Stromal cell of bone marrow (primary cell): ENCODE measurements around the gene DCST2.

Experiments
- DNase-seq: peaks from one replicate; pipeline ENCODE4 v3.0.0-alpha.2; 2012; ENCODE audit warnings: low read depth

Gene DCST2

DNA sequence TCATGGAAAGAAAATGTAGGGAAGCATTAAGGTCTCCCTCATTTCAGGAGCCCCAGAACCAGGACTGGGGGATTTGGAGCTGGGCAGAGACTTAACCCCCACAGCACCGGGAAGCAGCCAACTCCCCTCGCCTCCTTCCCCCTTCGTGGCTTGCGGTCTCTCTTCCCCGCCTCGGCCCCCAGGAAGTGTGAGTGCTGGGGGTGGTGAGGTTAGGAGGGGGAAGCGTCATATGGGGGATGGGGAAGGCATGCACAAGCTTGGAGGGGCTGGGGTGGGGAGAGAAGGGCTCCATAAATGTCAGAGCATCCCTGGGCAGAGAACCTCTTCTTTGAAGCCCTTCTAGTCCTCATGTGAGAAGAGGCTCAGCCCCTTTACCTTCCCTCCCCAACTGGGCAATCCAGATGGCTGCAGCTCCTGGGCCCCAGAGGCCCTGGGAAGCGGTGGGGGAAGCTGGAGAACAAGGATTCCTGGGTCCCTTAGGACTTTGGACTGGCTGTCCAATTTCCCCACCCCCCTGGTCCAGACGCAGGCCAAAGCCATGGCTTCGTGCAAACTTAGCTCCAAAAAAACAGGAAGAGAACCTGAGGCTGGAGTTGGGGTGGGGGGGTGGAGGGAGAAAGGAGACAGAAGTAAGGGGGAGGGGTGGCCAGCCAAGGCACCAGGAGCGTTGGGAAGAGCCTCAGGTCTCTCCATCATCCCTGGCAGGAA lies 23.2 kb downstream of the DCST2 start:
- DNase-seq, result no peak

DNA sequence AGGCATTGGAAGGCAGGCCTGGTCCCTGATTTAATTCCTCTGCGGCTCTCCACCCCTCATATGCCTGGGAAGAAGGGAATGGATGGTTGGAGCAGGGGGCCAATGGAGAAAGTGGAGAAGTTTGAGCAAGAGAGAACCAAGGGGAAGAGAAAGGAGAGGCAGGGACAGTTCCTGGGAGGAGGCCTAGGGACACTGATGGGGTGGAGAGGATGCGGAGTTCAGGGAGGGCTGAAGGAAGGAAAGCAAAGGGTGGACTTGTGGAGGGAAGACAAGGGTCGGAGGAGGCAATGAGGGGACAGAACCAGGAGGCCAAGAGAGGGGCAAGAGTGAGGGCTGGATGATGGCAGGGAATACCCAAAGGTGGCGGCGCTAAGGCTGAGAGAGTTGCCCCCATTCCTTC lies 23.8 kb downstream of the DCST2 start:
- no peak for DNase-seq

DNA sequence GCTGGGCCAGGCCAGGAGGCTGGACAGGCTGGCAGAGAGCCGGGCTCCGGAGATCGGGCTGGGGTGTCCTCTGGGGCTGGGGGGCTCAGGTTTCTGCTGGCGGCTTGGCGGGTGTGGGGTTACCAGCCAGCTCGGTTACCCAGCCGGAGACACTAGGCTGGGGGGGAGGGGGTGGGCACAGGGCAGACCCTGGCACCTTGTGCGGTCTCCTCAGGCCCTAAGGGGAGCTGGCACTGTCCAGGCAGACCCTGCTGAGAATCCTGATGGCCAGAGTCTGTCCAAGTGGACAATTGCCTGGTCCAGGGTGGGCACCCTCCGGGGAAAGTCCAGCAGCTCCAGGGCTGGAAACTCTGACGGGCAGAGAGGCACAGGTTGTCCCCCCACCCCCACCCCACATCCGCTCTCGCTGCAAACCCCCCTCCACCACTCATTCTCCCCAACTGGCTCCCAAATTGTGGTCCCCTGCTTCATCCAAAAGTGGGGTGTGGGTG lies 24.3 kb downstream of the DCST2 start:
- DNase-seq, result no peak

DNA sequence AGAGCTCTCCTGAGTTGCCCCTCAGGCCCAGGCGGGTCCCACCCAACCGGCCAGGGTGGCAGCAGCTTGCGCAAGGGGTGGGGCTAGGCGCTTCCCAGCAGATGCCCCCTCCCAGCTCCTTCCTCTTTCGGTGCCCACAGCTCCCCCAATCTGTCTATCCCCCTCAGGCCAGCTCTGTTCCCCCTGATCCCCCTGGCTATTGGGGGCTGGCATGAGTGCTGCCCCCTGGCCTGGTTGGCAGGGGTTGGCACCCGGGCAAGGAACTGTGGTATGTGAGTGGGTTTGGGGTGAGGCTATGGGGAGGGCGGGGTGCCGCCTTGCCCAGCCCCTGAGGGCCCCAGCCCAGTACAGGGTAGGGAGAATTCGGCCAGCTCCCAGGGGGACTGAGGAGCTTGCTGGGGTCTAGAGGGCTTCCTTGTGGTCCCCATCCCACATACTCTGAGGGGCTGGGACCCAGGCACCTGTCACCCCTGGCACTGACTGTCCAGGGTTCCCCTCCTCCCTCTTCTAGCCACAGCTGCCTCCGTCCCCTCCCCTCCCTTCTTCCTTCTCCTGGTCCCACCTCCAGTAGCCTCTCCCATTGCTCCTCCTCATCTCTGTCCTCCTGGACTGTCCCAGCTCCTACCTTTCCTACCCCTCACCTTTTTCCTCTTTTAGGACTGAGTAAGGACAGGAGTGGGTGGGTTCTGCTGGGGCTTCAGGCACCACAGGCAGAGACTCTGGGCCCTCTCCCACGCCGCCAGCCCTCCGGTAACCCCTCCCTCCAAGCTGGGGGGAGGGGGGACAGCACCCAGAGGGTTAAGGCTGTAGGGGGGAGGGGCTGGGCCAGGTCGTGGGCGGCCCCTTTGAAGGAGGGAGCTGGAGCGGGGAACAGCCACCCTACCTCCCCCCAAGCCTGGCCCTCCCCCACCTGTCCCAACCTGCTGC lies 25.3 kb downstream of the DCST2 start:
- no peak for DNase-seq

DNA sequence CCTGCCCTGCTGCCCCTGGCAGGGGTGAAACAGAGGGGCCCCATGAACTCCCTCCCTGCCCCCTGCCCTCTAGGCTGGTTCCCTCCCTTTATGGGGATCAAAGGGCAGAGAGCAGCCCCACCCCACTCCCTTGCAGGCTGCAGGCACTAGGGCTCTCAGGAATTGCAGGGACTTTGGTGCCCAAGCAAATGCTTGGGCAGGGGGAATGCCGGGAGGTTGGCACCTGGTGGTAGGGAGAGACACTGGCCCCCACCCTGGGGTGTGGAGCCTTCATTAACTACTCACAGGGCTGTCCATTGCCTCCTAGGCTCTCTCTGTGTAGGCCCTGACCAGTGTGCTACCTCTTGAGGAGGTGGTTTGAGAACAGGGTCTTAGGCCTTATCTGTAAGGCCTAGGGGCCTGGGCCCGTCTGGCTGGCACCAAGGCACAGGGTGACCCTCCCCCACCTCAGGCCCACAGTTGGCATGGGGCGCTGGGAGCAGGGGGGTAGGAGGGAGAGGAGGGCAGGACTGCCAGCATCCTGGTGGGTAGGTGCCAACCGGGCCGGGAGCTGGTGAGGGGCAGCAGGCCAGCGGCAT lies 26.2 kb downstream of the DCST2 start:
- no peak for DNase-seq

DNA sequence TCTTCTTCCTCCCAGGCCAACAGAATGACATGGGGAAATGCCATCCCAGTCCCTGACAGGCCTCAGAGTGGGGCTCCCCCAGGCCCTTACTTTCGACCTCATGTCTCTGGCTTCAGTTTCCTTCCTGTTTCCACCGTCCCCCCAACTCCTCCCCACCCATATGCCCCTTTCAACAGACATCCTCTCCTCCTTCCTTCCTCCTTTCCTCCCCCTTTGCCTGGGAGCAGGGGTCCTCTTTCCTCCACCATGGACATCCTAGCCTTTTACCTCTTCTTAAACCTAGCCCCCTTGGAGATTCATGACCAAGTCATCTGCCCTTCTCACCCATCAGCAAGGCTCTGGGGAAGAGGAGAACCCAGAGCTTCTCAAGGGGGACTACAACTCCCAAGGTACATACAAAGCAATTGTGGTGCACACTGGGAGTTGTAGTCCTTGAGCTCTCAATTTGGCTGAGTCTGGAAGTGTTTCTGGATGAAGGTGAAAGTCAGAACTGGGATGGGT lies 26.9 kb downstream of the DCST2 start:
- DNase-seq, result no peak

DNA sequence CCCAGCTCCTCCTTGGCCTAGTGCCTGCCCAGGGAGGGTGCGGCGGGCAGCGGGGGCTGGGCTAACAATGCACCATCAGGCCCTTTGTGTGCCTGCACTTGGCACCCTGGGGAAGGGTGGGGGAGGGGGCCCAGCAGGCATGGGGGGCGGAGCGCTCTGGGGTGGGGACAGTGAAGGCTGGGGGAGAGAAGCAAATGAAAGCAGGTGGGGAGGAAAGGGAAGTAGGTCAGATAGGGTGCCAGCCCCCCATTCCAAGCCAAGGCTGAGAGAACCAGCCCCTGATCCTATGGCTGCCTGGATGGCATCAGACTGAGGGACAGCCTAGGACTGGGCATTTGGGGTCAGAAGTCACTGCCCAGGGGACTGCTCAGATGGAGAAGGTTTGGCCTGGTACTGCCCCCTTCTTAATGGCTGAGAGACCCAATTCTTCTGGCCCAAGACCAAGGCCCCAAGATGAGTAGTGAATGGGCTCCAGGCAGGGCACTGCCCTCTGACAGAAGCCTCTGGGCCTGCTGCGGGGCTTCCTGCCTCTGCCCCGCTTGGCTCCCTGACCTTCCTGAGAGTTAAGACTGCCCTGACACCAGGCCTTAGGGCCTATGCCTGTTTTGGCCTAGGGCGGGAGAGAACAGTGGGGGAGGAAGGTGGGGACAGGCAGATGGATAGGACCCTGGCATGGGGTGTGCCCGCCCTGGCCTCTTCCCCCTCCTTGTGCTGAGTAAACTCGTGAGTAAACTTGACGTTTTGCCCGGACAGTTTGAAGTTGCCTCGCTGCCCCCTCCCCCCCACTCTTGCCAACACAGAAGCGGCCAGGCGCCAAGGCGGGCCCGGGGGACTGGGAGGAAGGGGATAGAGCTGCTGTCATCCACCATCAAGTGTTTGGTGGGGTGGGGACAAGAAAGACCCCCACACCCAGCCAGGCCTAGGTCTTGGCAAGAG lies 28.2 kb downstream of the DCST2 start:
- DNase-seq, result peak; percentile 30

DNA sequence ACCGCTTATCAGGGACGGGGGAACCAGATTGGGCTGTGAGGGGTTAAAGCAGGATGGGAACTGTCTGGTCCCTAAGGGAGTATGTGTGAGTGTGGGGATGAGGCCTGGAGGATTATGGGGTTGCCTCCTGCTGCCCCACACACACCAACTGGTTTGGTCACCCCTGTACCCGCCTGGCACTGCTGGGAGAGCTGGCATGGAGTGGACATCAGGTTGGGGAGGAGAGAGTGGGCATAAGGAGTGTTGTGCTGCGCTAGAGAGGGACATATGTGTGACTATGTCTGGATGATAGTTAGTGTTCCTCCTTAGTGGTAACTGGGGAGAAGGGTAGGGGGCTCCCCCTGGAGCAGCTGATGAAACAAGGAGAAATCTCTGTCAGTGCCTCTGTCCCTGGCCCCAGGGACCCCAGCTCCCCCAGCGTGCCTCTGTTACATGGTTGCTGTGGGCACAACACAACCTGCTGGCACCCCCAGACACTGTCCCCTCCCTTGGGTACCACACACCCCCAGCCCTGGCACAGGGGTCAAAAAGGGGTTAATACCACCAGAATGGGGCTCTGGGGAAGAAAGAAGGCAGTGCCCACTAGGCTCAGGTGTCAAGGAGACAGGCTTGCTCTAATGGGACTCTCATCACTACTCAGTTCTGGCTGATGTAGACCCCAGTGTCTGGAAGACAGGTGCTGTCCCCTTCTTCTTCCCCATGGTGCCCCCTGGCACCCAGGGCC lies 29.1 kb downstream of the DCST2 start:
- no peak for DNase-seq

DNA sequence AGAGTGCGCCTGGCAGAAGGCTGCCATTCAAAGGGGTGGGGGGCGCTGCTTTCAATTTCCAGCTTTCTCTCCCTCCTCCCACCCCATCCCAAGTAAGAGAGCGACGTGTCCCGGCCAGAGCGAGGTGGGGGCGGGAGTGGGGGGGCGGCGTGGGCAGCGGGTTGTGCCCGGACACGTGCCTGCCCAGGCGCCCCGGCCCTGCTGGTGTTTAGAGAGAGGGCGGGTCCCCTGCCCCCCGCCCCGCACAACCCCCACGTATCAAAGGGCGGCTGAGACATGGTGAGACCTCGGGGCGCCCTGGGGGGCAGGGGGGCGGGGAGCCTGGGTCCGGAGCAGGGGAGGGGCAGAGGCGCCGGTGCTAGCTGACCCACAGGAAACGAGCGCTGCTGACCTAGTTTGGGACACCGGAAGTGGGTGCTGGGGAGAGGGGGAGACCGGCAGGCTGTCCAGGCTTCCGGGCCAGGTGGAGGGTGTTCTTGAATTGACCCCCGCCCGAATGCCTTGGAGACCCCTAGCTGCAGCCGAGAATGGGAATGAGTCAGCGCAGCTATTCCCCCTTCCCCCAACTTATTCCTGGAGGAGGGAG lies 29.7 kb downstream of the DCST2 start:
- DNase-seq, result no peak

DNA sequence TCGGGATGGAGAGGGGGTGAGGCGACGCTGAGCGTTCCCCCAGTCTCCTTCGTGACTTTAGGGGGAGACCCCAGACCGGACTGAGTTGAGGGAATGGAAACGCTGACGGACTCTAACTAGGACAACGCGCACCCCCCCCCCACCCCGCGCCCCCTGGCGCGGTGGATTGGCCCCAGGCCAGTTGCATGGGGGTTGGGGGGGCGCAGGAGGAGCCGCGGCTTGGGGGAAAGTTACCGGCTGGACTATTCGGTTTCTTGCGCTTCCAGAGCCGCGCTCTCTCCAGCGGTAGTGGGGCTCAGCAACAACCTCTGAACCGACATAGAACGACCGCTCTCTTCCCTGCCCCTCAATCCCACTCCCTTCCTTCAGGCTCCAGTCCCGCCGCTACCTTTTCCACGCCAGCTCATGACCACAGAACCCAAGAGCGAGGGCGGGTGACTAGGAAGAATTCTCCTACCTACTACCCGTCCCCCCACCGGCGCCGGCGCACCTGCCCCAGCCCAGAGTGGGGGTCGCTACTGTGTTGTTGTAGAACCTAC lies 30.3 kb downstream of the DCST2 start:
- no peak for DNase-seq

DNA sequence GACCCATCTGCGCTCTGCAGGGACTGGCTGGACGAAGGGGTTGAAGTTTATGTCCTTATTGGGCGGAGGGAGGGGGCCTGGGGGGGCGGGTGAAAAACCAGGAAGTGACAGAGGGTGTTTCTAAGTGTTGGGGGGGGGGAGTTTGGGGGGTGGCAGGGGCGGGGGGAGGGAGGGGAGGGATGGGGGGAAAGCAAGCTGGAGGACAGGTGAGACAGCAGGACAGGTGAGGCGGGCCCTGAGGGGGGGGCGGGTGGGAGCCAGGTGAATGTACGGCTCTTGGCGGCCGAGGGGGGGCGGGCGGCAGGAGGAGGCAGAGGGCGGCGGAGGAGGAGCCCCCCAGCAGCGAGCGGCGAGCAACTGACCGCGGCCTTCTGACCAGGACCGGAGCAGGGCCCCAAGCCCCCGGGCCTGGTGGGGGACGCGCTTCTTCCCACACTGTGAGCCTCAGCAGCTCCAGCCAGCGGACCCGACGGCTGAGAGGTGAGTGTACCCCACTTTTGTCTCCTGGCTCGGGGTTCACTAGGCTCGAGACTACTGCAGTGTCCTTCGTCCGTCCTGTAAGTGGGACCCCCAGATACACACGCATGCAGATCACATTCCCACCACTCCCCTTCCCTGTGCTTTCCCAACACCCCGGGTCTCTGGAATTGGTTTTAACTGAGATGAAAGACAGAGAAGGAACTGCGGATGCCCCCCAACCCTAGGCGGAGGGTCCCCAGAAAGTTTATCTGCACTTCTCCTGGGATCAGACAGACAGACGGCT lies 30.9 kb downstream of the DCST2 start, which contains the start of gene ZBTB7B:
ZBTB7B (plus strand) TSS at position 339 of the 763 bp plus-strand sequence. CDS start 11,859 bp downstream, outside the sequence.
- DNase-seq, result no peak

DNA sequence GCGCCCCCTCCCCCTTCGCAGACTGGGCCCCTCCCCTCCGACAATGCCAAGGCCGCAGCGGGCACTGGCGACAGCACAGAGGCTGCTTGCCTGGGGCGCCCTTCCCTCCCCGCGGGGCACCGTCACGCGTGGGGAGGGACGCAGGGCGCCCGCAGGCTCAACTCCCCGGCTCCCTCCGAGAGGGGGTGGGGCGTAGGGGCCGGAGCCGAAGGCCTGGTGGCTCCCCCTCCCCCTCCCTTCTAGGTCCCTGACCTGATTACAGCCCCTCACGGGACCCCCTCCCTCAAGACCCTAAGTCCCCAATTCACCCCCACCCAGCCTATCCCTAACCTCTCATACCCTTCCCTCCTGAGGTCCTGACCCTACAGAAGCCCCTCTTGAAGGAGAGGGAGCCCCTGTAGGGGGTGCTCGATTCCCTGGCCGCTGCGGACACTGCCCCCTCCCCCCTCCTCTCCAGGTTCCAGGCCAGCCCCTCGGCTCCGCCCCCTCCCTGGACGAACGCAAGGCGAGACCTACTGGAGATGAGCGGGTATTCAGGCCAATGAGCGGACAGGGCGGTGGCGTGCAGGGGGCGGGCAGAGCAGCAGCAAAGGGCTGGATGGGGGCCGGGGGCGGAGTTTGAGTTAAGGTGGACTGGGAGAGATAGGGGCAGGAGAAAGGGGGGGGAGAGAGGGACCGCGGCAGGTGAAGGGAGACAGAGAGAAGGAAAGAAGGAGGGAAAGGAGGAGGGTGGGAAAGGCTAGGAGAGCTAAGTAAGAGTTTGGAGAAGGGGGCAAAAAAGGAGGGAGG lies 31.7 kb downstream of the DCST2 start:
- DNase-seq, result peak; percentile 98

DNA sequence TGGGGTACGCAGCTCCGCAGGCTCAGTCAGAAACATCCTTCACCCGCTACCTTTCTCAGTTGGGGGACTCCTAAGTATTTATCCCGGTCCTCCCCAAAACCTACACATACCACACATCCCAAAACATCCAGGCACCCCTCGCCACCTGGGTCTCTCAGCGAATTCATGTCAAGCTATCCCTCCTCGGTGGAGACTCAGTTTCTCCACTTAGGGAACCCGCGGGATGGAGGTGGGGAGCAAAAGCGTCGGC lies 32.2 kb downstream of the DCST2 start:
- DNase-seq, result no peak

DNA sequence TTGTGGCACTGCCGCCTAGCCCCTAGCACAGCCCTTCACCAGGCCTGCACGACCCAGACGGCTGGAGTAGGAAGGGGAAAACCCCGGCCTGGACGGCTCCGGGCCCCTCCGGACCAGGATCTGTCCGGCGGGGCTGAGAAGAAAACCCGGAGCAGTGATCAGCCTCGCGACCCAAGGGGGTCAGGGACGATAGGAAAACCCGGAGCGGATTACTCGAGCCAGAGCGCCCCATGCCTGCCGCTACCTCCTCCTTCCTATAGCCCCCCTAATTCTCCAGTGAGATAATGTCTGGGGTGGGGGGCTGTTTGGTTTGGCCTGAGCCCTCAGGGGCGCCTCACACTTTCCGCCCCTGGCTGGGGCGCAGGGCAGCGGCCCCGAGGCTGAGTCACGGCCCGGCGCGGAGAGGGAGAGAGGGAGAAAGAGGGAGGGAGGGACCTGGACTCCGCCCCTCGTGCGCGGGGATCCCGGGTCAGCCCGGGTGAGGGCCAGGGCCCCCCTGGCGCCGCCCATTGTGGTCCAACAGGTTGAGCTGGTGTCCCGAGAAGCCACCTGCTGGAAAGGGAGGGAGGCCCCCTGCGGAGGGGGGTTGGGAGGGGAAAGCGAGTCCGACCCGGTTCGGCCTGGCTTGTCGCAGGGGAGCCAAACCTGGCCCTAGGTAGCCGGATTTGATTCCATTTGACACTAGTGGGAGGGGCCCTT lies 32.7 kb downstream of the DCST2 start:
- peak; percentile 77 for DNase-seq

DNA sequence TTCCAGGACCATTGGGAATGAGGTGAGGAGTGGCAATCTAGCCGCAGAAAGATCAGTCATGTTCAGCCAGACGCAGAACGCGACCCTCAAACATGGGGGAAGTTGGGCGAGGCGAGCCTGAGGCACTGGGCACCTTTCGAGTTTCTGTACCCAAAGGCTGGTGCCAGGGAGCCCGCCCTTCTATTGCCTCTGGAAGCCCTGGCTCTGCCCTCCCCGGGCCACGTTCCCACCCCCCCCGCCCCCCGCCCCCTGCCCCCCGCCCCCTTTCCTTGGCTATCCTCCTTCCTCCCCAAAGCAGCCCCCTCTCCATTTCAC lies 33.2 kb downstream of the DCST2 start:
- DNase-seq, result no peak

DNA sequence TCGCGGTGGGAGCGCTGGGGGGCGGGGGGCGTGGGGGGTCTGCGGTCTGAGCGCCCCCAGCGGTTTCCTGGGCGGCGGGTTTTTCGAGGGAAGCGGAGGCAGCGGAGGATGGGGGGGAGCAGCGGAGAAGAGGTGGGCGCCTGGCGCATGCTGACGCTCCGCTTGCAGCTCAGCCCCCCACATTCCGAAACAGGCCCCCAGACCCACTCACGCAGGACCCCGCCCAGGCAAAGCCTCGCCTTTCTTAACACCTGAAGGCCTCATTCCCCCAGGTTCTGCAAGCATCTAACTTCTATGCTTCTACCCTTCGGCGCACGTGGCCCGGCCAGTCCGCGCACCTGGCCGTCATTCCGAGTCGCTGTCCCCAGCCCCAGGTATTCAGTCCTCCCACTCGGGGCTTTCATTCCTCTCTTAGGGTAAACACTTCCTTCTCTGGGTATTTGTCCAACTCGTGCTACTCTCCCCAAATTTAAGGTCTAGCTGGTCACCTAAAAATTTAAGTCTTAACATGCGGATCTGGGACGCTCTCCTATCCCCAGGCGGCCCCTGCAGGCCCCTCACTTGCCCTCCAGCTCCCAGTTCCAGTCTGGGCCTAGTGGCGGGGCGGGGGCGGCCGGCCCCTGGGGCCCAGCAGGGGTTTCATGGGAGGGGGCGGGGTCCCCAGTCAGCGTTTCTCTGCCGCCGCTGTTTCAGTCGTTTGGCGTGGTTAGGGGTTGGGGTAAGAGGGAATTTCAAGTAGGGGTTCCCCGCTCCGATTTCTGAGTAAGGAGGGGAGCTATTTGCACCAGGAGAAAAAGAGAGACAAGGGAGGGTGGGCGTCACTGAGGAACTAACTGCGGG lies 33.8 kb downstream of the DCST2 start:
- DNase-seq, result no peak

DNA sequence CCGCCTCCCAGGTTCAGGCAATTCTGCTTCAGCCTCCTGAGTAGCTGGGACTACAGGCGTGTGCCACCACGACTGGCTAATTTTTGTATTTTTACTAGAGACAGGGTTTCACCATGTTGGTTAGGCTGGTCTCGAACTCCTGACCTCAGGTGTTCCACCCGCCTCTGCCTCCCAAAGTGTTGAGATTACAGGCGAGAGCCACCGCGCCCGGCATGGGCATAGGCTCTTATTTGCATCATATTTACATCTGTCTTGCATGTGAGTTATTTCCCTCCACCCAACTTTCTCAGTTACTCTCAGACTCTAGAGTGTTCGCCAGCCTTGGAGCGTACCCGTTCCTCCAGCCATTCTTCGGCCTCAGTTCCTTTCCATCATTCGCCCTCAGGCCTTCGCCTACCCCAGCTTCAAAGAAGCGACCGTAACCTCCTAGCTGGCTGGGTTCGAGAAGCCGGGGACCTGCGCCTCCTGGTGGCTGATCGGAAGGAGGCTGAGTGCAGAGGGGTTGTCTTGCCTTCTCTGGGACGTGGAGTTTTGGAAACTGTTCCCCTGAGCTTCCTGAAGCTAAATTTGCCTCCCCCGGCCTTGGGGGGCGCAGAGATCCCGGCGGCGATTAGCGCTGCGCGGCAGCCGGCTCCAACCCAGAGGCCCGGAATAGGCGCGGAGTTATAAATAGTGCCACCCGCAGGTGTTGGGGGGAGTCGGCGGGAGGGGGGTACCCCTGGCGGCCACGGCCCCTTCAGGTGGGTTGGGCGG lies 34.6 kb downstream of the DCST2 start:
- DNase-seq, result peak; percentile 42
